Measurements from ENCODE around the gene PACS2.

PACS2 gene

GRCh38 chr14:105328070-105328677 is 13.6 kb downstream of the PACS2 start:
- no peak for TF ChIP-seq Cebpa-rat (IDR thresholded peaks at IDR 0.05)
- H3K9ac ChIP-seq, result peak overlapping the region in 6 of 11 experiments; percentile 8 to 35 (median 23); a peak in 6 of 22 replicates
- peaks cover 0 to 7% (median 0%) of the 10 kb centered on the region in 11 experiments; a peak in 2 of 22 replicates for H3K36me3 ChIP-seq
- peaks cover 85 to 100% (median 99%) of the 10 kb centered on the region in 11 experiments for H4K20me1 ChIP-seq
- H3K4me1 ChIP-seq, result peaks cover 90 to 100% (median 99%) of the 10 kb centered on the region in 10 experiments
- peak overlapping the region; percentile 77 to 95 (median 88); a peak in 21 of 22 replicates for H3K4me2 ChIP-seq
- peaks cover 0 to 15% (median 0%) of the 10 kb centered on the region in 11 experiments; a peak in 4 of 22 replicates for H3K9me3 ChIP-seq (replicated peaks in 1 of 11)
- peak overlapping the region in 2 of 11 experiments; percentile 9 to 38; a peak in 2 of 22 replicates for H3K27ac ChIP-seq
- H3K27me3 ChIP-seq, result no peaks in the 10 kb centered on the region
- no peak overlapping the region for H3K4me3 ChIP-seq

GRCh38 chr14:105328678-105329390 is 14.3 kb downstream of the PACS2 start:
- Histone ChIP-seq H3K9ac (peak overlapping the region in 7 of 11 experiments; percentile 8 to 60 (median 27); a peak in 8 of 22 replicates), H3K27ac (peak overlapping the region in 2 of 11 experiments; percentile 18 to 38; a peak in 2 of 22 replicates), H3K4me3 (no peak overlapping the region), H3K27me3 (no peaks in the 10 kb centered on the region), H3K4me2 (peak overlapping the region; percentile 77 to 95 (median 88)), H3K4me1 (peaks cover 89 to 100% (median 99%) of the 10 kb centered on the region in 10 experiments), H3K9me3 (replicated peaks in 1 of 11) (peaks cover 0 to 15% (median 0%) of the 10 kb centered on the region in 11 experiments; a peak in 4 of 22 replicates), H4K20me1 (peaks cover 85 to 100% (median 99%) of the 10 kb centered on the region in 11 experiments), H3K36me3 (peaks cover 0 to 7% (median 0%) of the 10 kb centered on the region in 11 experiments; a peak in 2 of 22 replicates)
- TF ChIP-seq Cebpa-rat (IDR thresholded peaks at IDR 0.05), result no peak

GRCh38 chr14:105329411-105330150 is 15.0 kb downstream of the PACS2 start:
- peaks cover 82 to 100% (median 99%) of the 10 kb centered on the region in 10 experiments for H3K4me1 ChIP-seq
- peak overlapping the region in 6 of 11 experiments; percentile 23 to 60 (median 28); a peak in 4 of 22 replicates for H3K9ac ChIP-seq
- H3K27ac ChIP-seq, result peak overlapping the region in 4 of 11 experiments; percentile 18 to 48 (median 33); a peak in 5 of 22 replicates
- H4K20me1 ChIP-seq, result peaks cover 85 to 100% (median 99%) of the 10 kb centered on the region in 11 experiments
- peaks cover 0 to 15% (median 0%) of the 10 kb centered on the region in 11 experiments; a peak in 4 of 22 replicates for H3K9me3 ChIP-seq (replicated peaks in 1 of 11)
- no peak overlapping the region for H3K4me3 ChIP-seq
- peak overlapping the region; percentile 77 to 95 (median 88) for H3K4me2 ChIP-seq
- H3K27me3 ChIP-seq, result no peaks in the 10 kb centered on the region
- peaks cover 0 to 7% (median 0%) of the 10 kb centered on the region in 11 experiments; a peak in 2 of 22 replicates for H3K36me3 ChIP-seq
- no peak for TF ChIP-seq Cebpa-rat (IDR thresholded peaks at IDR 0.05)

GRCh38 chr14:105330491-105330895 is 15.9 kb downstream of the PACS2 start:
- Histone ChIP-seq H3K4me3 (peak overlapping the region in 1 of 10 experiments; percentile 2; a peak in 2 of 20 replicates), H3K9ac (peak overlapping the region in 2 of 11 experiments; percentile 11 to 40; a peak in 3 of 22 replicates), H4K20me1 (peaks cover 87 to 100% (median 100%) of the 10 kb centered on the region in 11 experiments), H3K4me2 (peak overlapping the region; percentile 77 to 95 (median 88)), H3K9me3 (replicated peaks in 1 of 11) (peaks cover 0 to 15% (median 0%) of the 10 kb centered on the region in 11 experiments; a peak in 4 of 22 replicates), H3K27ac (peak overlapping the region in 4 of 11 experiments; percentile 9 to 48 (median 23); a peak in 4 of 22 replicates), H3K4me1 (peaks cover 75 to 100% (median 99%) of the 10 kb centered on the region in 10 experiments), H3K27me3 (no peaks in the 10 kb centered on the region), H3K36me3 (peaks cover 0 to 7% (median 0%) of the 10 kb centered on the region in 11 experiments; a peak in 3 of 22 replicates)
- no peak for TF ChIP-seq Cebpa-rat (IDR thresholded peaks at IDR 0.05)

GRCh38 chr14:105331575-105332349 is 17.2 kb downstream of the PACS2 start:
- H3K27me3 ChIP-seq, result no peaks in the 10 kb centered on the region
- peaks cover 0 to 15% (median 0%) of the 10 kb centered on the region in 11 experiments; a peak in 4 of 22 replicates for H3K9me3 ChIP-seq (replicated peaks in 1 of 11)
- H3K9ac ChIP-seq, result peak overlapping the region in 9 of 11 experiments; percentile 2 to 58 (median 32); a peak in 12 of 22 replicates
- peaks cover 0 to 18% (median 0%) of the 10 kb centered on the region in 11 experiments; a peak in 7 of 22 replicates for H3K36me3 ChIP-seq
- TF ChIP-seq Cebpa-rat (IDR thresholded peaks at IDR 0.05), result no peak
- no peak overlapping the region for H3K4me3 ChIP-seq
- H4K20me1 ChIP-seq, result peaks cover 87 to 100% (median 100%) of the 10 kb centered on the region in 11 experiments
- peak overlapping the region; percentile 77 to 96 (median 90) for H3K4me2 ChIP-seq
- peaks cover 70 to 100% (median 99%) of the 10 kb centered on the region in 10 experiments for H3K4me1 ChIP-seq
- peak overlapping the region in 3 of 11 experiments; percentile 2 to 22 (median 5); a peak in 2 of 22 replicates for H3K27ac ChIP-seq

GRCh38 chr14:105332350-105332874 is 17.9 kb downstream of the PACS2 start:
- peaks cover 87 to 100% (median 100%) of the 10 kb centered on the region in 11 experiments for H4K20me1 ChIP-seq
- H3K9ac ChIP-seq, result peak overlapping the region in 9 of 11 experiments; percentile 2 to 58 (median 32); a peak in 13 of 22 replicates
- peaks cover 0 to 22% (median 0%) of the 10 kb centered on the region in 11 experiments; a peak in 7 of 22 replicates for H3K36me3 ChIP-seq
- H3K4me1 ChIP-seq, result peaks cover 70 to 100% (median 97%) of the 10 kb centered on the region in 10 experiments
- H3K4me2 ChIP-seq, result peak overlapping the region; percentile 77 to 96 (median 90)
- no peaks in the 10 kb centered on the region for H3K27me3 ChIP-seq
- peaks cover 0 to 15% (median 0%) of the 10 kb centered on the region in 11 experiments; a peak in 4 of 22 replicates for H3K9me3 ChIP-seq (replicated peaks in 1 of 11)
- TF ChIP-seq Cebpa-rat (IDR thresholded peaks at IDR 0.05), result no peak
- peak overlapping the region in 3 of 11 experiments; percentile 2 to 22 (median 5); a peak in 2 of 22 replicates for H3K27ac ChIP-seq
- peak overlapping the region in 1 of 10 experiments; percentile 19; a peak in 1 of 20 replicates for H3K4me3 ChIP-seq

- H3K4me1 ChIP-seq, result peaks cover 70 to 100% (median 97%) of the 10 kb centered on the region in 10 experiments
- H3K9me3 ChIP-seq (replicated peaks in 1 of 11), result peaks cover 0 to 15% (median 0%) of the 10 kb centered on the region in 11 experiments; a peak in 4 of 22 replicates
- H3K27me3 ChIP-seq, result no peaks in the 10 kb centered on the region
- peak overlapping the region in 6 of 11 experiments; percentile 2 to 58 (median 44); a peak in 7 of 22 replicates for H3K9ac ChIP-seq
- peaks cover 0 to 22% (median 0%) of the 10 kb centered on the region in 11 experiments; a peak in 7 of 22 replicates for H3K36me3 ChIP-seq
- no peak overlapping the region; a peak in 1 of 20 replicates for H3K4me3 ChIP-seq
- TF ChIP-seq Cebpa-rat (IDR thresholded peaks at IDR 0.05), result no peak
- H4K20me1 ChIP-seq, result peaks cover 87 to 100% (median 100%) of the 10 kb centered on the region in 11 experiments
- H3K27ac ChIP-seq, result 0 out of 22 replicates have a peak overlapping the region, but pooled peaks of 1 of the 11 experiments have one; percentile 5
- peak overlapping the region; percentile 77 to 96 (median 90) for H3K4me2 ChIP-seq
Measured at GRCh38 chr14:105333020-105333490, 18.5 kb downstream of the PACS2 start.
